ENCODE results near the gene RECQL5. TPM values are rescaled to one million over a fixed set of nuclear protein-coding genes. Genes with fewer than 3 reads are reported as not detected.

RECQL5 gene
- polyA plus RNA-seq, 1 of the 3 experiments (the other 2 are of a cell fraction): 25.3 TPM

- H3K9me2 ChIP-seq: no peaks in the 10 kb centered on the region
- H3F3A ChIP-seq (replicated peaks; ENCODE audit: insufficient read depth): no peaks in the 10 kb centered on the region
- H3K4me2 ChIP-seq: no peak overlapping the region
- H4K20me1 ChIP-seq (ENCODE audit: insufficient read depth): no peaks in the 10 kb centered on the region
- ChIA-PET POLR2A (interaction anchor here (0.6 to 0.7 kb wide), 2 partner anchors 17 to 41 kb away, joined by 3 read pairs; no protein-coding TSS in a partner anchor), CTCF (interaction anchor here (0.9 to 8.9 kb wide), 11 partner anchors 11 to 225 kb away, joined by 3 to 103 read pairs (median 35); partner anchors contain the start of genes SMIM5 and TSEN54)
- TF ChIP-seq NRF1 (IDR thresholded peaks at IDR 0.05; ENCODE audit: low read depth, low read length): no peak
- no peak for TF ChIP-seq EZH2phosphoT487 (IDR thresholded peaks at IDR 0.05; ENCODE audit: borderline replicate concordance, low read depth)
- TF ChIP-seq, protein P1, sequence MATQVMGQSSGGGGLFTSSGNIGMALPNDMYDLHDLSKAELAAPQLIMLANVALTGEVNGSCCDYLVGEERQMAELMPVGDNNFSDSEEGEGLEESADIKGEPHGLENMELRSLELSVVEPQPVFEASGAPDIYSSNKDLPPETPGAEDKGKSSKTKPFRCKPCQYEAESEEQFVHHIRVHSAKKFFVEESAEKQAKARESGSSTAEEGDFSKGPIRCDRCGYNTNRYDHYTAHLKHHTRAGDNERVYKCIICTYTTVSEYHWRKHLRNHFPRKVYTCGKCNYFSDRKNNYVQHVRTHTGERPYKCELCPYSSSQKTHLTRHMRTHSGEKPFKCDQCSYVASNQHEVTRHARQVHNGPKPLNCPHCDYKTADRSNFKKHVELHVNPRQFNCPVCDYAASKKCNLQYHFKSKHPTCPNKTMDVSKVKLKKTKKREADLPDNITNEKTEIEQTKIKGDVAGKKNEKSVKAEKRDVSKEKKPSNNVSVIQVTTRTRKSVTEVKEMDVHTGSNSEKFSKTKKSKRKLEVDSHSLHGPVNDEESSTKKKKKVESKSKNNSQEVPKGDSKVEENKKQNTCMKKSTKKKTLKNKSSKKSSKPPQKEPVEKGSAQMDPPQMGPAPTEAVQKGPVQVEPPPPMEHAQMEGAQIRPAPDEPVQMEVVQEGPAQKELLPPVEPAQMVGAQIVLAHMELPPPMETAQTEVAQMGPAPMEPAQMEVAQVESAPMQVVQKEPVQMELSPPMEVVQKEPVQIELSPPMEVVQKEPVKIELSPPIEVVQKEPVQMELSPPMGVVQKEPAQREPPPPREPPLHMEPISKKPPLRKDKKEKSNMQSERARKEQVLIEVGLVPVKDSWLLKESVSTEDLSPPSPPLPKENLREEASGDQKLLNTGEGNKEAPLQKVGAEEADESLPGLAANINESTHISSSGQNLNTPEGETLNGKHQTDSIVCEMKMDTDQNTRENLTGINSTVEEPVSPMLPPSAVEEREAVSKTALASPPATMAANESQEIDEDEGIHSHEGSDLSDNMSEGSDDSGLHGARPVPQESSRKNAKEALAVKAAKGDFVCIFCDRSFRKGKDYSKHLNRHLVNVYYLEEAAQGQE (IDR thresholded peaks at IDR 0.05; ENCODE audit: low read depth, low read length): no peak
- TF ChIP-seq CHD2 (IDR thresholded peaks at IDR 0.05; ENCODE audit: low read length, partially characterized antibody): no peak
- no peak for TF ChIP-seq FOSL2 (IDR thresholded peaks at IDR 0.05; ENCODE audit: borderline replicate concordance, low read depth)
- H3K9ac ChIP-seq: no peak overlapping the region
- H3K27me3 ChIP-seq (ENCODE audit: insufficient read depth): no peaks in the 10 kb centered on the region
- H2AFZ ChIP-seq (ENCODE audit: low read depth): no peak overlapping the region
- H3K4me1 ChIP-seq (ENCODE audit: control insufficient read depth in 1 of 2, insufficient read depth in 2 of 2, low read depth in 1 of 2, low read length in 1 of 2): no peaks in the 10 kb centered on the region
- H3K36me3 ChIP-seq (replicated peaks in 1 of 2; ENCODE audit: control insufficient read depth in 1 of 2, insufficient read depth in 2 of 2, low read length in 1 of 2): no peaks in the 10 kb centered on the region
- no peaks in the 10 kb centered on the region for H3K79me2 ChIP-seq (ENCODE audit: insufficient read depth)
- no peak overlapping the region for H3K4me3 ChIP-seq (ENCODE audit: low read depth in 2 of 2, low read length in 1 of 2)
- no peaks in the 10 kb centered on the region for H3K9me3 ChIP-seq
- no peak overlapping the region for H3K27ac ChIP-seq (ENCODE audit: low read depth in 2 of 2, low read length in 1 of 2)
- DNase-seq: no peak
- WGBS (ENCODE audit: low lambda C conversion rate): 83% methylated on average over 12 of the region's 12 CpGs
These were observed 64.3 kb downstream of the RECQL5 start for GRCh38 chr17:75602644-75603043.

DNA sequence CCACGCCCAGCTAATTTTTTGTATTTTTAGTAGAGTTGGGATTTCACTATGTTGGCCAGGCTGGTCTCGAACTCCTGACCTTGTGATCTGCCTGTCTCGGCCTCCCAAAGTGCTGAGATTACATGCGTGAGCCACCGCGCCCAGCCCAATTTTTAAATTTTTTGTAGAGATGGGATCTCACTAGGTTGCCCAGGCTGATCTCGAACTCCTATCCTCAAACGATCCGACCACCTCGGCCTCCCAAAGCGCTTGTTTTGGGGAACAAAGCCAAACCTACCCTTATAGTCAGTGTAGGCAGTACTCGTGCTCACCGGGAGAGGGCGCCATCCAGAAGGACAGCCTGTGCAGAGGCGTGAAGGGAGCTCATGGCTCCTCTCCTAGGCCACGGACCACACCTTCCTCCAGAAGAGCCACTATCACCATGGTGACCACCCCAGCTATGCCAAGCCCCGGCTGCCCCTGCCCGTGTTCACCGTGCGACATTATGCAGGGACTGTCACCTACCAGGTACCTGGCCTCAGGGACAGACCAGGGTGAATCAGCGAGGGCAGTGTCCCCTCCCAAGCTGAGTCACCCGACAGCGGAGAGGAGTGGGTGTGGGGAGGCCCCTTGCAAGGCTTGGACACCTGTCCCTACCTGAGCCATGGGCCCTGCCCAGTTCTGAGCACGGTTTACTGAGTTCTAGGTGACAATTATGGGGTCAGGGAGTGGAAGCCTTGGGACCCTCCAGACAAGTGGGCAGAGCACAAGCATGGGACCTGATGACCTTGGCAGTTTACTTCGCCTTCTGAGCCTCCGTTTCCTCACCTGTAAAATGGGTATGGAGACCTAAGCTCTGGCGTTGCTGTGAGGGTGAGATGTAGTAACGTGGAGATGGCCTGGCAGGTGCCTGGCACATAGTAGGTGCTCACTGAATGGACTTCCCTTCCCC lies 65.6 kb downstream of the RECQL5 start:
- CTCF ChIA-PET: interaction anchor here (0.5 to 8.9 kb wide), 40 partner anchors 10 to 471 kb away, joined by 3 to 103 read pairs (median 4); partner anchors contain the start of genes GALK1, RECQL5, SAP30BP and SMIM5
- TF ChIP-seq, protein P2, sequence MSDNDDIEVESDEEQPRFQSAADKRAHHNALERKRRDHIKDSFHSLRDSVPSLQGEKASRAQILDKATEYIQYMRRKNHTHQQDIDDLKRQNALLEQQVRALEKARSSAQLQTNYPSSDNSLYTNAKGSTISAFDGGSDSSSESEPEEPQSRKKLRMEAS (IDR thresholded peaks at IDR 0.05; ENCODE audit: low read depth): no peak
- TF ChIP-seq FOXJ3 (CRISPR knock-in tag; IDR thresholded peaks at IDR 0.05): peak; percentile 24; the same call in 1 of the 2 replicates
- no peak for TF ChIP-seq RXRA (IDR thresholded peaks at IDR 0.05; ENCODE audit: borderline replicate concordance, low read depth)
- no peak for TF ChIP-seq USF2 (IDR thresholded peaks at IDR 0.05; ENCODE audit: borderline replicate concordance, low read depth, low read length)
- TF ChIP-seq, protein P3, sequence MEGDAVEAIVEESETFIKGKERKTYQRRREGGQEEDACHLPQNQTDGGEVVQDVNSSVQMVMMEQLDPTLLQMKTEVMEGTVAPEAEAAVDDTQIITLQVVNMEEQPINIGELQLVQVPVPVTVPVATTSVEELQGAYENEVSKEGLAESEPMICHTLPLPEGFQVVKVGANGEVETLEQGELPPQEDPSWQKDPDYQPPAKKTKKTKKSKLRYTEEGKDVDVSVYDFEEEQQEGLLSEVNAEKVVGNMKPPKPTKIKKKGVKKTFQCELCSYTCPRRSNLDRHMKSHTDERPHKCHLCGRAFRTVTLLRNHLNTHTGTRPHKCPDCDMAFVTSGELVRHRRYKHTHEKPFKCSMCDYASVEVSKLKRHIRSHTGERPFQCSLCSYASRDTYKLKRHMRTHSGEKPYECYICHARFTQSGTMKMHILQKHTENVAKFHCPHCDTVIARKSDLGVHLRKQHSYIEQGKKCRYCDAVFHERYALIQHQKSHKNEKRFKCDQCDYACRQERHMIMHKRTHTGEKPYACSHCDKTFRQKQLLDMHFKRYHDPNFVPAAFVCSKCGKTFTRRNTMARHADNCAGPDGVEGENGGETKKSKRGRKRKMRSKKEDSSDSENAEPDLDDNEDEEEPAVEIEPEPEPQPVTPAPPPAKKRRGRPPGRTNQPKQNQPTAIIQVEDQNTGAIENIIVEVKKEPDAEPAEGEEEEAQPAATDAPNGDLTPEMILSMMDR (IDR thresholded peaks at IDR 0.05): peak; percentile 92
- TF ChIP-seq NRF1 (IDR thresholded peaks at IDR 0.05; ENCODE audit: low read depth, low read length): no peak
- no peak for TF ChIP-seq ELF1 (IDR thresholded peaks at IDR 0.05)
- no peak for TF ChIP-seq POLR2AphosphoS5 (IDR thresholded peaks at IDR 0.05; ENCODE audit: low read depth, low read length)
- TF ChIP-seq MEF2A (IDR thresholded peaks at IDR 0.05; ENCODE audit: borderline replicate concordance, low read depth): no peak
- TF ChIP-seq YY1 (IDR thresholded peaks at IDR 0.05; ENCODE audit: low read depth): no peak
- no peak for TF ChIP-seq EP300 (IDR thresholded peaks at IDR 0.05; ENCODE audit: borderline replicate concordance in 1 of 2, low read depth in 1 of 2, low read length in 1 of 2)
- TF ChIP-seq IRF3 (IDR thresholded peaks at IDR 0.05; ENCODE audit: low read depth, low read length): no peak

More for the DNA sequence above, 65.6 kb downstream of the RECQL5 start:
- DNase-seq: peak; percentile 83
- Histone ChIP-seq H3K4me2 (no peak overlapping the region), H3K27me3 (ENCODE audit: insufficient read depth) (no peaks in the 10 kb centered on the region), H3K79me2 (ENCODE audit: insufficient read depth) (no peaks in the 10 kb centered on the region), H3K27ac (ENCODE audit: low read depth in 2 of 2, low read length in 1 of 2) (no peak overlapping the region), H4K20me1 (ENCODE audit: insufficient read depth) (no peaks in the 10 kb centered on the region), H3F3A (replicated peaks; ENCODE audit: insufficient read depth) (no peaks in the 10 kb centered on the region), H3K9ac (no peak overlapping the region), H3K4me1 (ENCODE audit: control insufficient read depth in 1 of 2, insufficient read depth in 2 of 2, low read depth in 1 of 2, low read length in 1 of 2) (no peaks in the 10 kb centered on the region), H2AFZ (ENCODE audit: low read depth) (no peak overlapping the region), H3K9me2 (no peaks in the 10 kb centered on the region), H3K4me3 (ENCODE audit: low read depth in 2 of 2, low read length in 1 of 2) (no peak overlapping the region), H3K9me3 (no peaks in the 10 kb centered on the region), H3K36me3 (replicated peaks in 1 of 2; ENCODE audit: control insufficient read depth in 1 of 2, insufficient read depth in 2 of 2, low read length in 1 of 2) (no peaks in the 10 kb centered on the region)
- 53% methylated on average over 28 of the region's 28 CpGs for WGBS (ENCODE audit: low lambda C conversion rate)
- POLR2A ChIA-PET: interaction anchor here (0.5 kb wide), 1 partner anchor 555 kb away, joined by 3 read pairs; no protein-coding TSS in a partner anchor
